Panc1 (cell line): ENCODE results near the gene WDR90. TPM values are rescaled to one million over a fixed set of nuclear protein-coding genes. Genes with fewer than 3 reads are reported as not detected.
A peak's percentile ranks its signal among the peaks of the same experiment; 100 is the strongest.

Experiments used
- ATAC-seq: fragments of 200-7000 bp; cut with Tn5 transposase; 2 replicates; pipeline ENCODE4 v1.9.1; 2020; ENCODE audit warnings: mild to moderate bottlenecking, moderate library complexity
- BruUV-seq: library from RNA; stranded (reverse); fragments of 400-500 nt; replicated peaks from 2 replicates; lab custom pipeline; 2021; lab: Mats Ljungman, UMichigan
- CTCF ChIA-PET: fragments of 300-600 bp; sonication (Branson Sonifier 250); formaldehyde crosslinking; loops from one replicate; lab custom pipeline; 2022; ENCODE audit warnings: antibody characterized with exemption; lab: Charles Lee
- POLR2A ChIA-PET: fragments of 300-600 bp; sonication (Branson Sonifier 250); formaldehyde crosslinking; loops from one replicate; lab custom pipeline; 2022; ENCODE audit warnings: antibody characterized with exemption; lab: Charles Lee
- DNase-seq: peaks from one replicate; pipeline ENCODE4 v3.0.0-alpha.2; 2010; ENCODE audit warnings: low read depth, low spot score
- H3K27ac ChIP-seq: 2 replicates; pipeline ENCODE4 v1.5.1; 2011; ENCODE audit warnings: mild to moderate bottlenecking, low read length, inconsistent platforms
- H3K27me3 ChIP-seq: fragments of 200-500 bp; sonication (Bioruptor generic); 2 replicates; pipeline ENCODE4 v1.6.0; 2014; ENCODE audit warnings: low read length, inconsistent platforms; ENCODE audit not compliant: control insufficient read depth, insufficient read depth
- H3K36me3 ChIP-seq: fragments of 200-500 bp; sonication (Bioruptor generic); 2 replicates; pipeline ENCODE4 v1.5.1; 2014; ENCODE audit warnings: inconsistent platforms, mild to moderate bottlenecking, low read length, moderate library complexity; ENCODE audit not compliant: control insufficient read depth, insufficient read depth
- H3K4me1 ChIP-seq: 2 replicates; pipeline ENCODE4 v1.5.1; 2011; ENCODE audit warnings: inconsistent platforms, mild to moderate bottlenecking, low read length, moderate library complexity; ENCODE audit not compliant: control insufficient read depth, insufficient read depth
- H3K4me3 ChIP-seq, 2 experiments: 2 replicates each; pipeline ENCODE4 v1.5.1; 2011 to 2012; ENCODE audit warnings: low read depth in 2 of 2, low read length in 2 of 2, mild to moderate bottlenecking in 2 of 2, inconsistent platforms in 1 of 2, moderate library complexity in 1 of 2
- H3K9me3 ChIP-seq: fragments of 200-500 bp; sonication (Bioruptor generic); 2 replicates; pipeline ENCODE4 v1.5.1; 2014; ENCODE audit warnings: low read depth, mild to moderate bottlenecking, inconsistent platforms, low read length, moderate library complexity; ENCODE audit not compliant: control insufficient read depth, insufficient read depth
- CTCF ChIP-seq: fragments of 450-650 bp; IDR thresholded peaks from 2 replicates; pipeline ENCODE4 v1.5.1; 2017; ENCODE audit warnings: mild to moderate bottlenecking
- POLR2AphosphoS5 ChIP-seq: IDR thresholded peaks from 2 replicates; pipeline ENCODE4 v1.6.1; 2012; ENCODE audit warnings: mild to moderate bottlenecking, low read depth, low read length, moderate library complexity
- SIN3A ChIP-seq: IDR thresholded peaks from 2 replicates; pipeline ENCODE4 v1.6.1; 2012; ENCODE audit warnings: low read depth, mild to moderate bottlenecking, low read length, moderate library complexity, borderline replicate concordance; ENCODE audit not compliant: insufficient read depth
- TCF7L2 ChIP-seq: IDR thresholded peaks from 2 replicates; pipeline ENCODE4 v1.6.1; 2011; ENCODE audit warnings: mild to moderate bottlenecking, low read depth, low read length, inconsistent platforms
- in situ Hi-C: cut with HindIII; loops from 2 replicates; pipeline ENCODE4 v1.10.0; 2016; ENCODE audit warnings: low sequenced_read_pairs, low pct_unique_long_range_greater_than_20kb
- intact Hi-C: fragments of 100-400 bp; cut with micrococcal nuclease; formaldehyde crosslinking; loops from one replicate; pipeline ENCODE4 v1.10.0; 2022; ENCODE audit not compliant: unreplicated experiment
- total RNA-seq: library from RNA; stranded (reverse); gene quantifications from one replicate; pipeline ENCODE4 v1.2.1, GENCODE V29; 2021; ENCODE audit not compliant: unreplicated experiment
- TF ChIP-seq, protein P1 (sequence below), 2 experiments: IDR thresholded peaks; 2 replicates each; pipeline ENCODE4 v1.6.1; 2011 to 2012; ENCODE audit warnings: low read depth in 2 of 2, control low read depth in 1 of 2, low read length in 1 of 2, mild to moderate bottlenecking in 1 of 2, moderate library complexity in 1 of 2; ENCODE audit not compliant: insufficient read depth in 1 of 2

WDR90 gene
- total RNA-seq, 1 experiment from 2014 or later: 58.9 TPM

- Histone ChIP-seq H3K4me3 (peak overlapping the region in 1 of 2 experiments; percentile 15; a peak in 1 of 4 replicates), H3K4me1 (peaks cover 10% of the 10 kb centered on the region), H3K27me3 (no peaks in the 10 kb centered on the region), H3K27ac (peak overlapping the region; percentile 71), H3K36me3 (peaks cover 3% of the 10 kb centered on the region; the same call in 1 of the 2 replicates), H3K9me3 (no peaks in the 10 kb centered on the region)
- TF ChIP-seq TCF7L2: no peak
- no peak for TF ChIP-seq CTCF
- TF ChIP-seq SIN3A: no peak
- TF ChIP-seq, protein P1, sequence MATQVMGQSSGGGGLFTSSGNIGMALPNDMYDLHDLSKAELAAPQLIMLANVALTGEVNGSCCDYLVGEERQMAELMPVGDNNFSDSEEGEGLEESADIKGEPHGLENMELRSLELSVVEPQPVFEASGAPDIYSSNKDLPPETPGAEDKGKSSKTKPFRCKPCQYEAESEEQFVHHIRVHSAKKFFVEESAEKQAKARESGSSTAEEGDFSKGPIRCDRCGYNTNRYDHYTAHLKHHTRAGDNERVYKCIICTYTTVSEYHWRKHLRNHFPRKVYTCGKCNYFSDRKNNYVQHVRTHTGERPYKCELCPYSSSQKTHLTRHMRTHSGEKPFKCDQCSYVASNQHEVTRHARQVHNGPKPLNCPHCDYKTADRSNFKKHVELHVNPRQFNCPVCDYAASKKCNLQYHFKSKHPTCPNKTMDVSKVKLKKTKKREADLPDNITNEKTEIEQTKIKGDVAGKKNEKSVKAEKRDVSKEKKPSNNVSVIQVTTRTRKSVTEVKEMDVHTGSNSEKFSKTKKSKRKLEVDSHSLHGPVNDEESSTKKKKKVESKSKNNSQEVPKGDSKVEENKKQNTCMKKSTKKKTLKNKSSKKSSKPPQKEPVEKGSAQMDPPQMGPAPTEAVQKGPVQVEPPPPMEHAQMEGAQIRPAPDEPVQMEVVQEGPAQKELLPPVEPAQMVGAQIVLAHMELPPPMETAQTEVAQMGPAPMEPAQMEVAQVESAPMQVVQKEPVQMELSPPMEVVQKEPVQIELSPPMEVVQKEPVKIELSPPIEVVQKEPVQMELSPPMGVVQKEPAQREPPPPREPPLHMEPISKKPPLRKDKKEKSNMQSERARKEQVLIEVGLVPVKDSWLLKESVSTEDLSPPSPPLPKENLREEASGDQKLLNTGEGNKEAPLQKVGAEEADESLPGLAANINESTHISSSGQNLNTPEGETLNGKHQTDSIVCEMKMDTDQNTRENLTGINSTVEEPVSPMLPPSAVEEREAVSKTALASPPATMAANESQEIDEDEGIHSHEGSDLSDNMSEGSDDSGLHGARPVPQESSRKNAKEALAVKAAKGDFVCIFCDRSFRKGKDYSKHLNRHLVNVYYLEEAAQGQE (IDR thresholded peaks at IDR 0.05; ENCODE audit: insufficient read depth in 1 of 2, low read depth in 2 of 2, low read length in 1 of 2): no peak
- TF ChIP-seq POLR2AphosphoS5: no peak
- DNase-seq (no peak), ATAC-seq (no peak)
- CTCF ChIA-PET: interaction anchor here (0.5 to 1.3 kb wide), 3 partner anchors 14 to 1038 kb away, joined by 3 to 6 read pairs (median 6); no protein-coding TSS in a partner anchor
- POLR2A ChIA-PET: no interaction called here
- in situ Hi-C loops: no loop called here
- BruUV-seq: no TSS peak
- intact Hi-C loops: no loop called here
Observed at GRCh38 chr16:667113-667779, 18.1 kb downstream of the WDR90 start.

GRCh38 chr16:667780-668518 is 18.8 kb downstream of the WDR90 start, which contains the start of gene RHOT2:
Gene RHOT2 (plus strand): TSS chr16:668132. CDS start chr16:668200, 68 bp downstream.
- DNase-seq (no peak), ATAC-seq (peak; percentile 94)
- ChIA-PET POLR2A (no interaction called here), CTCF (interaction anchor here (0.5 to 1.3 kb wide), 3 partner anchors 13 to 1037 kb away, joined by 3 to 6 read pairs (median 6); no protein-coding TSS in a partner anchor)
- Histone ChIP-seq H3K27ac (peak within 1 kb of the TSS; percentile 91), H3K27me3 (no peaks in the 10 kb centered on the region), H3K4me3 (peak within 1 kb of the TSS; percentile 81 to 87), H3K9me3 (no peaks in the 10 kb centered on the region), H3K4me1 (peaks cover 10% of the 10 kb centered on the region), H3K36me3 (peaks cover 3% of the 10 kb centered on the region; the same call in 1 of the 2 replicates)
- TF ChIP-seq SIN3A (peak; percentile 76; the same call in 1 of the 2 replicates), CTCF (peak; percentile 99), POLR2AphosphoS5 (peak; percentile 66), TCF7L2 (no peak)
- TF ChIP-seq, protein P1 (IDR thresholded peaks at IDR 0.05; ENCODE audit: insufficient read depth in 1 of 2, low read depth in 2 of 2, low read length in 1 of 2): peak in 1 of 2 experiments; percentile 46; a peak in 1 of 4 replicates
- BruUV-seq: no TSS peak
- in situ Hi-C loops: no loop called here
- intact Hi-C loops: no loop called here
